22Rv1 (cell line): ENCODE measurements around the gene LAMC1.

Experiments
- CTCF ChIP-seq: fragments of 450-650 bp; IDR thresholded peaks from 2 replicates; pipeline ENCODE4 v1.5.1; 2017; ENCODE audit warnings: mild to moderate bottlenecking
- ZFX ChIP-seq: fragments of 450-650 bp; IDR thresholded peaks from 2 replicates; pipeline ENCODE4 v1.6.1; 2017; ENCODE audit warnings: antibody characterized with exemption, borderline replicate concordance

GRCh38 chr1:183044893-183045649 lies 21.9 kb downstream of the LAMC1 start:
- TF ChIP-seq CTCF (no peak), ZFX (no peak)
